ENCODE results near the gene PDLIM4. TPM values are rescaled to one million over a fixed set of nuclear protein-coding genes. Genes with fewer than 3 reads are reported as not detected.

The PDLIM4 gene
- polyA plus RNA-seq, 1 donor from 2014 or later, result not detected

GRCh38 chr5:132319975-132320374 is 62.5 kb downstream of the PDLIM4 start:
- H3K9ac ChIP-seq (ENCODE audit: low read length), result no peak overlapping the region
- no peaks in the 10 kb centered on the region for H3K79me2 ChIP-seq (replicated peaks; ENCODE audit: insufficient read depth, low read length)
- H3K27ac ChIP-seq (ENCODE audit: low read length), result no peak overlapping the region
- no peak overlapping the region for H3K4me2 ChIP-seq (ENCODE audit: low read length)
- H3K36me3 ChIP-seq (ENCODE audit: insufficient read depth, low read length), result no peaks in the 10 kb centered on the region
- no peaks in the 10 kb centered on the region for H3K9me2 ChIP-seq (ENCODE audit: insufficient read depth, low read length)
- H3K4me3 ChIP-seq (ENCODE audit: low read length), result no peak overlapping the region
- no peaks in the 10 kb centered on the region for H3K27me3 ChIP-seq (ENCODE audit: insufficient read depth, low read depth, low read length)
- no peaks in the 10 kb centered on the region for H3F3A ChIP-seq (ENCODE audit: insufficient read depth, low read length, poor library complexity, severe bottlenecking)
- TF ChIP-seq, protein P1, sequence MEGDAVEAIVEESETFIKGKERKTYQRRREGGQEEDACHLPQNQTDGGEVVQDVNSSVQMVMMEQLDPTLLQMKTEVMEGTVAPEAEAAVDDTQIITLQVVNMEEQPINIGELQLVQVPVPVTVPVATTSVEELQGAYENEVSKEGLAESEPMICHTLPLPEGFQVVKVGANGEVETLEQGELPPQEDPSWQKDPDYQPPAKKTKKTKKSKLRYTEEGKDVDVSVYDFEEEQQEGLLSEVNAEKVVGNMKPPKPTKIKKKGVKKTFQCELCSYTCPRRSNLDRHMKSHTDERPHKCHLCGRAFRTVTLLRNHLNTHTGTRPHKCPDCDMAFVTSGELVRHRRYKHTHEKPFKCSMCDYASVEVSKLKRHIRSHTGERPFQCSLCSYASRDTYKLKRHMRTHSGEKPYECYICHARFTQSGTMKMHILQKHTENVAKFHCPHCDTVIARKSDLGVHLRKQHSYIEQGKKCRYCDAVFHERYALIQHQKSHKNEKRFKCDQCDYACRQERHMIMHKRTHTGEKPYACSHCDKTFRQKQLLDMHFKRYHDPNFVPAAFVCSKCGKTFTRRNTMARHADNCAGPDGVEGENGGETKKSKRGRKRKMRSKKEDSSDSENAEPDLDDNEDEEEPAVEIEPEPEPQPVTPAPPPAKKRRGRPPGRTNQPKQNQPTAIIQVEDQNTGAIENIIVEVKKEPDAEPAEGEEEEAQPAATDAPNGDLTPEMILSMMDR (IDR thresholded peaks at IDR 0.05; ENCODE audit: poor library complexity, severe bottlenecking), result no peak
- no peak for TF ChIP-seq EZH2 (IDR thresholded peaks at IDR 0.05; ENCODE audit: borderline replicate concordance, insufficient read depth, low read length, poor library complexity, severe bottlenecking)
- no peak for TF ChIP-seq TAF1 (IDR thresholded peaks at IDR 0.05; ENCODE audit: low read depth)
- TF ChIP-seq POLR2AphosphoS5 (IDR thresholded peaks at IDR 0.05), result no peak
- no peak for TF ChIP-seq SMC3 (conservative IDR thresholded peaks at IDR 0.05; ENCODE audit: poor library complexity)
- no peak for TF ChIP-seq RAD21 (conservative IDR thresholded peaks at IDR 0.05)
- TF ChIP-seq MXI1 (conservative IDR thresholded peaks at IDR 0.05; ENCODE audit: poor library complexity, severe bottlenecking), result no peak
- no peak for TF ChIP-seq REST (IDR thresholded peaks at IDR 0.05; ENCODE audit: borderline replicate concordance)
- TF ChIP-seq EP300 (conservative IDR thresholded peaks at IDR 0.05; ENCODE audit: poor library complexity, severe bottlenecking), result no peak
- H4K20me1 ChIP-seq (ENCODE audit: insufficient read depth), result no peaks in the 10 kb centered on the region
- H3K9me3 ChIP-seq (ENCODE audit: low read length), result no peaks in the 10 kb centered on the region
- no peak overlapping the region for H2AFZ ChIP-seq (ENCODE audit: low read depth, low read length)

GRCh38 chr5:132321109-132321721 is 63.7 kb downstream of the PDLIM4 start:
- no peaks in the 10 kb centered on the region for H3K9me3 ChIP-seq (ENCODE audit: low read length)
- H3K27me3 ChIP-seq (ENCODE audit: insufficient read depth, low read depth, low read length), result no peaks in the 10 kb centered on the region
- H4K20me1 ChIP-seq (ENCODE audit: insufficient read depth), result no peaks in the 10 kb centered on the region
- no peak overlapping the region for H2AFZ ChIP-seq (ENCODE audit: low read depth, low read length)
- H3K9ac ChIP-seq (ENCODE audit: low read length), result no peak overlapping the region
- H3K27ac ChIP-seq (ENCODE audit: low read length), result no peak overlapping the region
- H3K79me2 ChIP-seq (replicated peaks; ENCODE audit: insufficient read depth, low read length), result no peaks in the 10 kb centered on the region
- no peaks in the 10 kb centered on the region for H3K36me3 ChIP-seq (ENCODE audit: insufficient read depth, low read length)
- H3K9me2 ChIP-seq (ENCODE audit: insufficient read depth, low read length), result no peaks in the 10 kb centered on the region
- TF ChIP-seq EZH2 (IDR thresholded peaks at IDR 0.05; ENCODE audit: borderline replicate concordance, insufficient read depth, low read length, poor library complexity, severe bottlenecking) (no peak), REST (IDR thresholded peaks at IDR 0.05; ENCODE audit: borderline replicate concordance) (no peak), POLR2AphosphoS5 (IDR thresholded peaks at IDR 0.05) (no peak), EP300 (conservative IDR thresholded peaks at IDR 0.05; ENCODE audit: poor library complexity, severe bottlenecking) (no peak), RAD21 (conservative IDR thresholded peaks at IDR 0.05) (no peak), SMC3 (conservative IDR thresholded peaks at IDR 0.05; ENCODE audit: poor library complexity) (no peak), MXI1 (conservative IDR thresholded peaks at IDR 0.05; ENCODE audit: poor library complexity, severe bottlenecking) (no peak), TAF1 (IDR thresholded peaks at IDR 0.05; ENCODE audit: low read depth) (no peak)
- TF ChIP-seq, protein P1 (IDR thresholded peaks at IDR 0.05; ENCODE audit: poor library complexity, severe bottlenecking), result no peak
- H3K4me2 ChIP-seq (ENCODE audit: low read length), result no peak overlapping the region
- no peaks in the 10 kb centered on the region for H3F3A ChIP-seq (ENCODE audit: insufficient read depth, low read length, poor library complexity, severe bottlenecking)
- H3K4me3 ChIP-seq (ENCODE audit: low read length), result no peak overlapping the region

Data from neural cell (in vitro differentiated cells).